Brain microvascular endothelial cell (primary cell): Measurements from ENCODE around the gene LAMC1.

Experiments used
- DNase-seq: peaks from one replicate; pipeline ENCODE4 v3.0.0-alpha.2; 2020
- H3K27ac ChIP-seq: fragments of 250-450 bp; sonication (Bioruptor Pico); 2 replicates; pipeline ENCODE4 v1.5.1; 2020; ENCODE audit warnings: mild to moderate bottlenecking, moderate library complexity
- H3K27me3 ChIP-seq: fragments of 250-450 bp; sonication (Bioruptor Pico); replicated peaks from 2 replicates; pipeline ENCODE4 v1.5.1; 2020; ENCODE audit warnings: mild to moderate bottlenecking
- H3K36me3 ChIP-seq: fragments of 250-450 bp; sonication (Bioruptor Pico); replicated peaks from 2 replicates; pipeline ENCODE4 v1.5.1; 2020; ENCODE audit warnings: mild to moderate bottlenecking
- H3K4me3 ChIP-seq: 2 replicates; pipeline ENCODE4 v1.5.1; 2011; ENCODE audit warnings: low read depth, mild to moderate bottlenecking, control low read depth, low read length, moderate library complexity
- CTCF ChIP-seq: IDR thresholded peaks from 2 replicates; pipeline ENCODE4 v1.5.1; 2011; ENCODE audit warnings: low read depth, mild to moderate bottlenecking, moderate library complexity, low read length, control low read depth, inconsistent platforms; ENCODE audit errors: missing control alignments
- in situ Hi-C: cut with HindIII; loops from 2 replicates; pipeline ENCODE4 v1.10.0; 2017; ENCODE audit warnings: low sequenced_read_pairs, low pct_ligation_motif_present

Gene LAMC1

DNA sequence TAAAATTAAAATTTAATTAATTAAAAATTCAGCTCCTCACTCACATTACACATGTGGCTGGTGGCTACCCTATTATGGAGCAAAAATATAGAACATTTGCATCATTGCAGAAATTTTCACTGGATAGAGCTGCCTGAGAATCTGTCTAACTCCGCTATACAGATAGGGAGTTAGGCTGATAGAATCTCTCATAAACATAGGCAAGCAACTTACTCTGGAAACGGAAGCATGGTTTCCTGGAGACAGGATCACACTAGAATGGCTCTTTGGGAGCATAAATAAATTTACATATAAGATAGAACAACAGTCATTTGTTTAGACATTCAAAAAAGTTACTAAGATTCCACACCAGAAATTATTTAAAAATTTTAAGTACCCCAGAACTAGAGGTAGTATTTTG lies 150.6 kb downstream of the LAMC1 start:
- Histone ChIP-seq H3K4me3 (no peak overlapping the region), H3K36me3 (no peaks in the 10 kb centered on the region), H3K27ac (no peak overlapping the region), H3K27me3 (no peaks in the 10 kb centered on the region)
- no peak for TF ChIP-seq CTCF
- no peak for DNase-seq
- in situ Hi-C loops = no loop called here

- DNase-seq = no peak
- no peaks in the 10 kb centered on the region for H3K36me3 ChIP-seq
- no peak overlapping the region for H3K4me3 ChIP-seq
- H3K27ac ChIP-seq = no peak overlapping the region
- in situ Hi-C loops = no loop called here
- TF ChIP-seq CTCF = no peak
- no peaks in the 10 kb centered on the region for H3K27me3 ChIP-seq
These were observed 152.4 kb downstream of the LAMC1 start for GRCh38 chr1:183175631-183176030.

GRCh38 chr1:183178545-183178944 lies 155.3 kb downstream of the LAMC1 start:
- Histone ChIP-seq H3K27me3 (no peaks in the 10 kb centered on the region), H3K4me3 (no peak overlapping the region), H3K27ac (no peak overlapping the region), H3K36me3 (no peaks in the 10 kb centered on the region)
- DNase-seq = peak; percentile 20
- in situ Hi-C loops = no loop called here
- no peak for TF ChIP-seq CTCF

DNA sequence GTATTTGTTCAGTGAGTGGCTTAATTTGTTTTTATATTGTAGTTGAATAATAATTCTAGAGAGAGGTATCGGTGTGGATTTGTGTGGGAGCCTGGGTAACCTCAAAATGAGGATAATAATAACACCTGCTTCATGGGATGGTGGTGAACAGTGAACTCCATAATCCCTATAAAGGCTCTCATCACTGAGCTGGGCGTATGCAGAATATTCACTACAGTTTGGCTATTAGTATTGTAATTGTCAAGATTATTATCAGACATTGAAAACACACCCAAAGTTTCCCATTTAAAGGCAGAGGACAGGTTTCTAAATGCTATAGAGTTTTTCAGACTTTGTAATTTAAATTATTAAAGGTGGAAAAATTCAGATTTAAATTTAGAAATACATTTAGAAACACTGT lies 155.8 kb downstream of the LAMC1 start:
- H3K27ac ChIP-seq = no peak overlapping the region
- in situ Hi-C loops = no loop called here

DNA sequence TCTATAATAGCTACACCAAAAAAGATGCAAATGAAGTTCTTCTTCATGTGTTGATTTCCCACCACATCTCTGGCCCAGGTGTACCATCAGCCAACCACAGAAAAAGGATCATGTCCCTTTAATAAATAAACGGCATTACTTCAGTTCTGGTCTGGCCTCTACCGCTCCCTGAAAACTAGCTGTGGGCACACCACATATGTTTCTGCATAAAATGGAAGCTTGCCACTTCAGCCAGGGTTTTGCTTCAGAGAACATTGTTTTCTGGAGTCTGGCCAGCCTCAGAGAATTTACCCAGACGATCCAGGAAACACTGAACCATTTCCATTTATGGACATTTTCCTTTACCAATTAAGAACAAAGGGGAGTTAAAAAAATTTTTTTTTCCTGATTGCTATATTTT lies 157.0 kb downstream of the LAMC1 start:
- DNase-seq = peak; percentile 70
- H3K4me3 ChIP-seq = no peak overlapping the region
- H3K27me3 ChIP-seq = no peaks in the 10 kb centered on the region
- peak overlapping the region; percentile 84 for H3K27ac ChIP-seq
- H3K36me3 ChIP-seq = no peaks in the 10 kb centered on the region
- in situ Hi-C loops = no loop called here
- no peak for TF ChIP-seq CTCF

More for the DNA sequence above, 155.8 kb downstream of the LAMC1 start:
- DNase-seq = no peak
- Histone ChIP-seq H3K27me3 (no peaks in the 10 kb centered on the region), H3K36me3 (no peaks in the 10 kb centered on the region), H3K4me3 (no peak overlapping the region)
- no peak for TF ChIP-seq CTCF

- no peak for TF ChIP-seq CTCF
- peak; percentile 87 for DNase-seq
- in situ Hi-C loops = no loop called here
- H3K36me3 ChIP-seq = no peaks in the 10 kb centered on the region
- H3K4me3 ChIP-seq = no peak overlapping the region
- no peaks in the 10 kb centered on the region for H3K27me3 ChIP-seq
- peak overlapping the region; percentile 84 for H3K27ac ChIP-seq
These were observed 157.4 kb downstream of the LAMC1 start for GRCh38 chr1:183180634-183181056.
